SK-N-DZ (cell line): ENCODE data around the gene ASS1.

Experiments
- DNase-seq: peaks from one replicate; pipeline ENCODE4 v3.0.0-alpha.2; 2015; ENCODE audit warnings: low spot score

Gene ASS1

GRCh38 chr9:130454096-130454811 lies 9.5 kb downstream of the ASS1 start:
- DNase-seq, result no peak

GRCh38 chr9:130454812-130455325 lies 10.1 kb downstream of the ASS1 start:
- DNase-seq, result no peak

- DNase-seq, result no peak
Measured at GRCh38 chr9:130458027-130458803, 13.5 kb downstream of the ASS1 start.

GRCh38 chr9:130458804-130459067 lies 14.0 kb downstream of the ASS1 start:
- no peak for DNase-seq

- DNase-seq, result no peak
Measured at GRCh38 chr9:130459151-130459550, 14.4 kb downstream of the ASS1 start.

GRCh38 chr9:130459941-130460669 lies 15.3 kb downstream of the ASS1 start:
- DNase-seq, result no peak

GRCh38 chr9:130461218-130461630 lies 16.5 kb downstream of the ASS1 start:
- DNase-seq, result no peak

GRCh38 chr9:130461731-130462130 lies 17.0 kb downstream of the ASS1 start:
- no peak for DNase-seq

GRCh38 chr9:130462685-130463540 lies 18.2 kb downstream of the ASS1 start:
- DNase-seq, result no peak

- DNase-seq, result no peak
Measured at GRCh38 chr9:130463763-130464745, 19.3 kb downstream of the ASS1 start.

GRCh38 chr9:130465383-130466096 lies 20.8 kb downstream of the ASS1 start:
- no peak for DNase-seq

GRCh38 chr9:130466537-130467217 lies 21.9 kb downstream of the ASS1 start:
- DNase-seq, result no peak

- DNase-seq, result peak; percentile 58
Measured at GRCh38 chr9:130467316-130467715, 22.6 kb downstream of the ASS1 start.

- no peak for DNase-seq
Measured at GRCh38 chr9:130468566-130468965, 23.8 kb downstream of the ASS1 start.

- no peak for DNase-seq
Measured at GRCh38 chr9:130470269-130470668, 25.5 kb downstream of the ASS1 start.

- DNase-seq, result no peak
Measured at GRCh38 chr9:130470950-130471349, 26.2 kb downstream of the ASS1 start.

- DNase-seq, result no peak
Measured at GRCh38 chr9:130471411-130472183, 26.8 kb downstream of the ASS1 start.

GRCh38 chr9:130472184-130472705 lies 27.5 kb downstream of the ASS1 start:
- no peak for DNase-seq
